ENCODE measurements around the gene AQP6.

GRCh38 chr12:50006754-50007442, 34.2 kb downstream of the AQP6 start:
- no peak for TF ChIP-seq EZH2 (IDR thresholded peaks at IDR 0.05; ENCODE audit: borderline replicate concordance, low read length)
- TF ChIP-seq, protein P1, sequence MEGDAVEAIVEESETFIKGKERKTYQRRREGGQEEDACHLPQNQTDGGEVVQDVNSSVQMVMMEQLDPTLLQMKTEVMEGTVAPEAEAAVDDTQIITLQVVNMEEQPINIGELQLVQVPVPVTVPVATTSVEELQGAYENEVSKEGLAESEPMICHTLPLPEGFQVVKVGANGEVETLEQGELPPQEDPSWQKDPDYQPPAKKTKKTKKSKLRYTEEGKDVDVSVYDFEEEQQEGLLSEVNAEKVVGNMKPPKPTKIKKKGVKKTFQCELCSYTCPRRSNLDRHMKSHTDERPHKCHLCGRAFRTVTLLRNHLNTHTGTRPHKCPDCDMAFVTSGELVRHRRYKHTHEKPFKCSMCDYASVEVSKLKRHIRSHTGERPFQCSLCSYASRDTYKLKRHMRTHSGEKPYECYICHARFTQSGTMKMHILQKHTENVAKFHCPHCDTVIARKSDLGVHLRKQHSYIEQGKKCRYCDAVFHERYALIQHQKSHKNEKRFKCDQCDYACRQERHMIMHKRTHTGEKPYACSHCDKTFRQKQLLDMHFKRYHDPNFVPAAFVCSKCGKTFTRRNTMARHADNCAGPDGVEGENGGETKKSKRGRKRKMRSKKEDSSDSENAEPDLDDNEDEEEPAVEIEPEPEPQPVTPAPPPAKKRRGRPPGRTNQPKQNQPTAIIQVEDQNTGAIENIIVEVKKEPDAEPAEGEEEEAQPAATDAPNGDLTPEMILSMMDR (IDR thresholded peaks at IDR 0.05; ENCODE audit: low read length), result no peak

Data from OCI-LY1 (cell line).